Upper lobe of right lung (tissue), 1 donor: Measurements from ENCODE around the gene JMJD8. TPM values are rescaled to one million over a fixed set of nuclear protein-coding genes. Genes with fewer than 3 reads are reported as not detected.
A peak's percentile ranks its signal among the peaks of the same experiment; 100 is the strongest.

ENCODE experiments used
- ATAC-seq: fragments of 200-7000 bp; cut with Tn5 transposase; one replicate; pipeline ENCODE4 v1.9.1; 2020; ENCODE audit warnings: mild to moderate bottlenecking, moderate library complexity
- DNase-seq: peaks from one replicate; pipeline ENCODE4 v3.0.0-alpha.2; 2020
- H3K27ac ChIP-seq: fragments of 200-600 bp; one replicate; pipeline ENCODE4 v1.8.0; 2022
- H3K27me3 ChIP-seq: fragments of 200-600 bp; one replicate; pipeline ENCODE4 v1.8.0; 2022; ENCODE audit warnings: mild to moderate bottlenecking
- H3K36me3 ChIP-seq: fragments of 200-600 bp; one replicate; pipeline ENCODE4 v1.8.0; 2022
- H3K4me1 ChIP-seq: fragments of 200-600 bp; one replicate; pipeline ENCODE4 v1.8.0; 2022
- H3K4me3 ChIP-seq: fragments of 200-600 bp; one replicate; pipeline ENCODE4 v1.8.0; 2022; ENCODE audit warnings: mild to moderate bottlenecking
- H3K9me3 ChIP-seq: fragments of 200-600 bp; one replicate; pipeline ENCODE4 v1.8.0; 2022
- intact Hi-C: fragments of 100-400 bp; cut with DNase I; formaldehyde crosslinking; loops from one replicate; pipeline ENCODE4 v1.11.0; 2022
- total RNA-seq: library from RNA; stranded (reverse); fragmentation: NEBNext Ultra II Directional; extraction: Animal tissue kit (Norgen Biotek cat#: 25700); gene quantifications from one replicate; pipeline ENCODE4 v1.2.1, GENCODE V29; 2021
- TF ChIP-seq, protein P1 (sequence below): fragments of 200-600 bp; IDR thresholded peaks from one replicate; pipeline ENCODE4 v1.8.0; 2022; ENCODE audit warnings: antibody characterized with exemption
- donor health status: DM: no; HTN: yes; CAD: no; lungs with severe emphysema.

The JMJD8 gene
- total RNA-seq, 1 donor from 2014 or later, result 51.3 TPM

DNA sequence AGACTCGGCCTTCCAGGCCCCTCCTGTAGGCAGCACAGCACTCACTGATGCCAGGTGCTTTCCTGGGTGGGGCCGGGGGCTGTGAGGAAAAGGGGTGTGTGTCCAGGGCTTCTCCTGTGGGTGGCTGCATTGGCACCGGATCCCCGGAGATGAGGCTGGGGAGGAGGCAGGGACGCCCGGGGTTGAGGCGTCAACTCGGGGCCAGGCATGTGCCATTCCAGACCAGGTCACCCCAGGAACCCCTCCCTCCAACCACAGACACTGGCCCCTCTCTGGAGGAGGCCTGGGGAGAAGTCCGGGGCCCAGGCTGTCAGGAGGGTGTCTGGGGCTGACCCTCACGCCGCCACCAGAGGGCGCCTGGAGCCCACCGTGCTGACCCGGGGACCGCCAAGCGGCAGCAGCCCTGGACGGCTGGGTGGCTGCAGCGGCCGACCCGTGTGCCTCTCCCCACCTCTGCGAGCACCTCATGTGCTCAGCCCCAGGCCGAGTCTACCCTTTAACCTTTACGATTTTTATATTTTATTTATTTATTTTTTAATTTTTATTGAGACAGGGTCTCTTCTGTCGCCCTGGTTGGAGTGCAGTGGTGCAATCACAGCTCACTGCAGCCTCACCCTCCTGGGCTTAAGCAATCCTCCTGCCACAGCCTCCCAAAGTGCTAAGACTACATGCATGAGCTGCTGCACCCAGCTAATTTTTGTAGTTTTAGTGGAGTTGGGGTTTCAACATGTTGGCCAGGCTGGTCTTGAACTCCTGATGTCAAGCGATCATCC lies 27.6 kb upstream of the JMJD8 start:
- TF ChIP-seq, protein P1, sequence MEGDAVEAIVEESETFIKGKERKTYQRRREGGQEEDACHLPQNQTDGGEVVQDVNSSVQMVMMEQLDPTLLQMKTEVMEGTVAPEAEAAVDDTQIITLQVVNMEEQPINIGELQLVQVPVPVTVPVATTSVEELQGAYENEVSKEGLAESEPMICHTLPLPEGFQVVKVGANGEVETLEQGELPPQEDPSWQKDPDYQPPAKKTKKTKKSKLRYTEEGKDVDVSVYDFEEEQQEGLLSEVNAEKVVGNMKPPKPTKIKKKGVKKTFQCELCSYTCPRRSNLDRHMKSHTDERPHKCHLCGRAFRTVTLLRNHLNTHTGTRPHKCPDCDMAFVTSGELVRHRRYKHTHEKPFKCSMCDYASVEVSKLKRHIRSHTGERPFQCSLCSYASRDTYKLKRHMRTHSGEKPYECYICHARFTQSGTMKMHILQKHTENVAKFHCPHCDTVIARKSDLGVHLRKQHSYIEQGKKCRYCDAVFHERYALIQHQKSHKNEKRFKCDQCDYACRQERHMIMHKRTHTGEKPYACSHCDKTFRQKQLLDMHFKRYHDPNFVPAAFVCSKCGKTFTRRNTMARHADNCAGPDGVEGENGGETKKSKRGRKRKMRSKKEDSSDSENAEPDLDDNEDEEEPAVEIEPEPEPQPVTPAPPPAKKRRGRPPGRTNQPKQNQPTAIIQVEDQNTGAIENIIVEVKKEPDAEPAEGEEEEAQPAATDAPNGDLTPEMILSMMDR, result peak; percentile 98
- no peaks in the 10 kb centered on the region for H3K36me3 ChIP-seq
- H3K4me1 ChIP-seq, result peaks cover 13% of the 10 kb centered on the region
- H3K27ac ChIP-seq, result no peak overlapping the region
- intact Hi-C loops, result loop anchor here (10.0 kb wide), 1 partner anchor 73 kb away; the partner anchor contains the start of genes CHTF18 and RPUSD1
- peaks cover 47% of the 10 kb centered on the region for H3K27me3 ChIP-seq
- peak; percentile 79 for ATAC-seq
- DNase-seq, result peak; percentile 92
- no peak overlapping the region for H3K4me3 ChIP-seq
- no peaks in the 10 kb centered on the region for H3K9me3 ChIP-seq

DNA sequence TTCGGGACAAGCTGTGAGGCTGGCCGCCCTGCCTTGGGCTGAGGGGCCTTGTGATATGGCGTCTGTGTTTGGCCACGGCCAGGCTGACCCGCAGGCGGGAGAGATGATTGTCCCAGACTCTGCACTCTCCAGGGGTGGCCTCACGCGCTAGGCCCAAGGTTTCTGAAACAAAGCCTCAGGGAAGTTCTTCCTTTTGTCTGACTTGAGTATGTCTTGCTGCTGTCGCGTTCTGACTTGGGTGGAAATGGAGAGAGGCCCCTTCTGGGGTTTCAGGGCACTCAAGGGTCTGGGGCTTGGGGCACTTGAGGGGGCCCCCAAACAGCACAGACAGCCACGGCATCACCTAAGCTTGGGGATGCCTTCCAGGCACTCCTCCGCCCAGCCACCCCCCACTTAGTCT lies 26.9 kb upstream of the JMJD8 start:
- DNase-seq (no peak), ATAC-seq (no peak)
- intact Hi-C loops, result loop anchor here (10.0 kb wide), 1 partner anchor 74 kb away; the partner anchor contains the start of genes CHTF18 and RPUSD1
- Histone ChIP-seq H3K4me3 (no peak overlapping the region), H3K36me3 (no peaks in the 10 kb centered on the region), H3K4me1 (peaks cover 8% of the 10 kb centered on the region), H3K27me3 (peaks cover 53% of the 10 kb centered on the region), H3K9me3 (no peaks in the 10 kb centered on the region), H3K27ac (no peak overlapping the region)
- TF ChIP-seq, protein P1, result no peak

DNA sequence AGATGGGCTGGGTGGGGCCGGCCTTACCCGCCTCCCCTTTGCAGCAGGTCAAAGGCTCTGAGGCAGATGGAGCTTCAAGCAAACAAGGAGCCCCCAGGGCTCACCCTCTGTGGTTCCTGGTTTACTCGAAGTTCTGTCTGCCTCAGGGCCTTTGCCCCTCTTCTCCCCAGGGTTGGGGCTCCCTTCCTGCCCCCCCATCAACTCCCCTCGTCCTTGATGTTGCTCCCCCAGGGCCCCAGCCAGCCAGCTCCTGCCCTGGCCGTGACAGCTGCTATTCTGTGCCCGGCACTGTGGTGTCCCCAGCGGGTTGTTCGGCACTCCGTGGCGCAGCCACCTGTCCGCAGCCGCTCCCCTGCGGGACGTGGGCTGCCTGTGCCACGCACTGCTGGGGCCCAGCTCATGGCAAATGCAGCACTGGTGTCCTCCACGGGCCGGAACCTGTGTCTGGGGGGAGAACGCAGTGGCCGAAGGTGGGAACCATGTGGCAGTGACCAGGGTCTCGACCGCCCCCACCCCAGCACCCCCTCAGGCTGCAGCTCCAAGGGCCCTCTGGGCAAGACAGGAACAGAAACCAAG lies 26.5 kb upstream of the JMJD8 start:
- H3K27ac ChIP-seq, result no peak overlapping the region
- DNase-seq, result no peak
- TF ChIP-seq, protein P1, result no peak
- peaks cover 56% of the 10 kb centered on the region for H3K27me3 ChIP-seq
- H3K4me1 ChIP-seq, result peaks cover 4% of the 10 kb centered on the region
- H3K9me3 ChIP-seq, result no peaks in the 10 kb centered on the region
- intact Hi-C loops, result loop anchor here (10.0 kb wide), 1 partner anchor 74 kb away; the partner anchor contains the start of genes CHTF18 and RPUSD1
- no peaks in the 10 kb centered on the region for H3K36me3 ChIP-seq
- no peak overlapping the region for H3K4me3 ChIP-seq
- ATAC-seq, result no peak

DNA sequence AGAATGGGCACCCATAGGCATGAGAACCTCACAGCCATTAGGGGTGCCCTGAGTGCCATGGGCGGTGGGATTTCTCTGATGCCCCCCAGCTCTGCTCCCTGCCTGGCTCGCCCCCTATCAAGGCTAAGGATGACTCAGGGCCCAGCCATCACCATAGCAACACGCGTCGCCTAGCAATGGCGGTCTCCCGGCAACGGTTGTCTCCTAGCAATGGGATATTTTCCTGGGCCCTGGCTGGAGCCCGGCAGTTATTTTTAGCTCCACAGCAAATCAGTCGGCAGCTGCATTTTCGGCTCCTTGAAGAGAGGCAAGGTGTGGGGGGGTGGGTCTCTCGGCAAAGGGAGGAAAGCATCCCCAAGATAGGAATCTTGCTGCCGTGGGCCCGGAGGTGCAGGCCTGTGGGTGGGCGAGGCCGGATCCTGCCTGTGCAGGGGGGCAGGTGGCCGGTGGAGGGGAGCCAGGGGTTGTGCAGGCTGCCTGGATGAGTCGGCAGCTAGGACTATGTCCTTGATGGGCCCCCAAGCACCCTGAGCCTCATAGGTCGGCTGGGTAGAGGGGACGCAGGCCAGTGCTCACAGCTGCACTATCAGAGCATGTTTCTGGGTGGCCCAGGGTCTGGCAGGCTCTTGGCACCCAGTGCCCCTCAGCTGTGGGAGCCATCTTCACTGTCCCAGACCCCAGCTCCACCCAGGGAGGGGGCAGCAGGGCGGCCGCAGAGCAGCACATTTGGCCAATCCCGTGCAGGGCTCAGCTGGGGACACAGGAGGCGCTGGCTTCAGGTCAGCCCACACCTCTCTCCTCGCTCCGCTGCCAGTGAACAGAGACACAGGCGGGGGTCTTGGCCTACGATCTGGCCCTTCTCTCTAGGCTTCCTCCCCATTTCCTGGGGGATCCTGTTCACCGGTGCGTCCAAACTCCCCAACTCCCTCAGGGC lies 25.7 kb upstream of the JMJD8 start:
- Histone ChIP-seq H3K27me3 (peaks cover 60% of the 10 kb centered on the region), H3K4me1 (peaks cover 4% of the 10 kb centered on the region), H3K4me3 (no peak overlapping the region), H3K36me3 (no peaks in the 10 kb centered on the region), H3K27ac (no peak overlapping the region), H3K9me3 (no peaks in the 10 kb centered on the region)
- no peak for DNase-seq
- TF ChIP-seq, protein P1, result no peak
- no peak for ATAC-seq
- intact Hi-C loops, result loop anchor here (10.0 kb wide), 1 partner anchor 75 kb away; the partner anchor contains the start of genes CHTF18 and RPUSD1

DNA sequence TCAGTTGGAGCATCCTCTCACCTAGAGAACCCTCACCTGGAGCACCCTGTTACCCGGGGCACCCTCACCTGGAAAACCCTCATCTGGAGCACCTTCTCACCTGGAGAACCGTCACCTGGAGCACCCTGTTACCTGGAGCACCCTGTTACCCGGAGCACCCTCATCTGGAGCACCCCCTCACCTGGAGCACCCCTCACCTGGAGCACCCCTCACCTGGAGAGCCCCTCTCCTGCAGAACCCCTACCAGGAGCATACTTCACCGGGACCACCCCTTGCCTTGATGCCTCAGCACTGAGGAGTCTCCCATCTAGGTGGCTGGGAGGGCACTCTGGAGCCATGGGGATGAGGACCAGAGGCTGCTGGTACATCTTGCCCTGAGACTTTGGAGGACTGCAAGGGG lies 24.8 kb upstream of the JMJD8 start:
- H3K27ac ChIP-seq, result no peak overlapping the region
- H3K4me3 ChIP-seq, result no peak overlapping the region
- no peak for DNase-seq
- no peak for ATAC-seq
- no peaks in the 10 kb centered on the region for H3K9me3 ChIP-seq
- H3K4me1 ChIP-seq, result no peaks in the 10 kb centered on the region
- TF ChIP-seq, protein P1, result no peak
- H3K36me3 ChIP-seq, result no peaks in the 10 kb centered on the region
- intact Hi-C loops, result no loop called here
- H3K27me3 ChIP-seq, result peaks cover 69% of the 10 kb centered on the region
